ENCODE measurements around the gene OR10V1.

GRCh38 chr11:59755701-59756557, 42.3 kb upstream of the OR10V1 start:
- TF ChIP-seq POLR2AphosphoS5 (IDR thresholded peaks at IDR 0.05; ENCODE audit: low read depth, low read length): no peak
- no peak for TF ChIP-seq SIN3A (IDR thresholded peaks at IDR 0.05; ENCODE audit: borderline replicate concordance, insufficient read depth, low read length)
- peak in 1 of 2 experiments; percentile 34; a peak in 1 of 4 replicates for TF ChIP-seq REST (IDR thresholded peaks at IDR 0.05; ENCODE audit: insufficient read depth in 1 of 2, low read depth in 2 of 2, low read length in 2 of 2)

Measured in PFSK-1 (cell line).